HT1080 (cell line): Measurements from ENCODE around the gene OSGIN1. TPM values are rescaled to one million over a fixed set of nuclear protein-coding genes. Genes with fewer than 3 reads are reported as not detected.

Experiments used
- DNase-seq: peaks from one replicate; pipeline ENCODE4 v3.0.0-alpha.2; 2015; ENCODE audit warnings: low read depth
- polyA plus RNA-seq, 2 experiments: library from polyadenylated mRNA; depleted of rRNA; stranded (reverse); fragments of >200 nt; gene quantifications; 2 replicates each; pipeline ENCODE4 v1.2.3, GENCODE V29; 2015
- total RNA-seq: library from RNA; depleted of rRNA; stranded (reverse); fragments of >200 nt; shearing (Covaris generic); gene quantifications from 2 replicates; pipeline ENCODE4 v1.2.3, GENCODE V29; 2014; rRNA removed

OSGIN1 gene, protein sequence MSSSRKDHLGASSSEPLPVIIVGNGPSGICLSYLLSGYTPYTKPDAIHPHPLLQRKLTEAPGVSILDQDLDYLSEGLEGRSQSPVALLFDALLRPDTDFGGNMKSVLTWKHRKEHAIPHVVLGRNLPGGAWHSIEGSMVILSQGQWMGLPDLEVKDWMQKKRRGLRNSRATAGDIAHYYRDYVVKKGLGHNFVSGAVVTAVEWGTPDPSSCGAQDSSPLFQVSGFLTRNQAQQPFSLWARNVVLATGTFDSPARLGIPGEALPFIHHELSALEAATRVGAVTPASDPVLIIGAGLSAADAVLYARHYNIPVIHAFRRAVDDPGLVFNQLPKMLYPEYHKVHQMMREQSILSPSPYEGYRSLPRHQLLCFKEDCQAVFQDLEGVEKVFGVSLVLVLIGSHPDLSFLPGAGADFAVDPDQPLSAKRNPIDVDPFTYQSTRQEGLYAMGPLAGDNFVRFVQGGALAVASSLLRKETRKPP
- total RNA-seq, result 2.1 and 3.8 TPM in 2 replicates
- polyA plus RNA-seq (2015; cell fraction: cytosol; rRNA removed), result 4.3 and 5.7 TPM in 2 replicates
- polyA plus RNA-seq (2015; cell fraction: nucleus; rRNA removed), result 6.4 and 7.3 TPM in 2 replicates

DNA sequence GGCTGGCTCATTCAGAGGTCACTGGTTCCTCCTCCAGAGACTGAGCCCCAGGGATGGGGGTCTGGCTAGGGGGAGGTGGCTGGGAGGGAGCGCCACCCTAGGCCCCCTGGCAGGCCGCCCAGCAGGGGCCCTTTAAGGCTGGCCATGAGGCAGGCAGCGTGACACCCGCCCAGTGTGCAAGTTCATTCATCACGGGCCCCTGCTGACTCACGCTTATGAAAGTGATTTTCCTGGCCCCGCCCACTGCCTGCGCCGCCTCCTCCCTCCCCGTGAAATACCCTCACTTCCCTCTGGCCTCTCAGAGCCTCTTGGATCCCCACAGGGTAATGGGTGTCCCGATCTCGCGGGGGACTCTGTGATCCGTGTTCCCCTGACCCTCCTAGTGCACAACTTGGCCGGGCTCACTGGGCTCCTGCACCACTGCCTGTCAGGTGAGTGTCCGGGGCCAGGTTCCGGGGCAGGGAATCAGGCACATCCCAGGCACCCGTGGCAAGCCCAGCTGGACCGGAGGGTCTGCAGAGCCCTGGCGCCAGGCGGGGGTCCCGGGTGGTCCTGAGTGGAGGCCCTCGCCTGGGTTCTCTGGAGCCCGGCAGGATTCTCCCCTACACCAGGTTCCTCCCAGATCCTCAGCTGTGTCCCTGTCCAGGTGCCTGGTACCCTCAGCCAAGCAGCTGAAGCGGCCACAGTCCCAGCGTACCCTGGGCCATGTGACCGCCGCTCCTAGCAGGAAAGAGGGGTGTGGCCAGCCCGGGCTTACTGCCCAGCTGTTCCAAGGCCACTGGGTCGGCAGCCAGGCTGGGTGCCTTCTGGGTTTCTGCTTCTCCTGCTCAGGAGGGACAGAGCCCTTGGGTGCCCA lies at the start of gene OSGIN1:
Gene OSGIN1 (plus strand): TSS at position 301 of the 856 bp plus-strand sequence. CDS start 4,432 bp downstream, outside the sequence.
- DNase-seq, result peak; percentile 94

DNA sequence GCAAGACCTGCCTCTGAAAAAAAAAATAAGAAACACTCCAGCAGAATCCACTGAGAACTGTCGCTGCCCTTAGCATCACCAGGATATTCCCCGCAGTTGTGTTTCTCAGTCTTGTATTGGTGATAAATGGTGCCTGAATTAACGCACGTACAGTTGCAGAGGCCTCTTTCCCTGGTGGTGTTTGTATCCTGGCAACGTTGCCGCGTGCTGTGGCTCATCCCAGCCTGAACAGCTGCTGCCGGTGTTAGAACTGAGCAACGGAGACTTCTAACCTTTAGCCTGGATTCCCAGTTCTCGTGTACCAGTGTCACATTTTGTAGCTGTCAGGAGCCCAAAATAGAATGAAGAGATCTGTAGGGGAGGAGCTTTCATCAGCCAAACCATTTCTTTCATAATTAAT lies 49.3 kb upstream of the OSGIN1 start:
- DNase-seq, result no peak

DNA sequence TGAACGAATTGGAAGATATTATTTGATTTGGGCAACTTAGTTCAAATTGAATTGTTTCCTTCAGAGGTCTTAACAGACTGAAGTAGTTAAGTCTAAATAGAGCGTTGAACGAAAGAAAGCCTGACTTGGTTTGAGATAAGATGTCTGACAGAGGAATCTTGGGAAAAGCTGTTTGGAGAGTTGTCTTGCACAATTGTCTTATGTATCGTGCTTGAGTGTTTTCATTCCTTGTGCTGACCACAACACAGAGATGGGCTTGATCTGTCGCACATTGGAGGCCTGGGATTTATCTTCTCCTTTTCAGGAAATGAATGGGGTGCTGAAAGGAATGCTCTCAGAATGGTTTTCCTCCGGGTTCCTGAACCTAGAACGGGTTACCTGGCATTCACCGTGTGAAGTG lies 46.4 kb upstream of the OSGIN1 start:
- DNase-seq, result no peak

DNA sequence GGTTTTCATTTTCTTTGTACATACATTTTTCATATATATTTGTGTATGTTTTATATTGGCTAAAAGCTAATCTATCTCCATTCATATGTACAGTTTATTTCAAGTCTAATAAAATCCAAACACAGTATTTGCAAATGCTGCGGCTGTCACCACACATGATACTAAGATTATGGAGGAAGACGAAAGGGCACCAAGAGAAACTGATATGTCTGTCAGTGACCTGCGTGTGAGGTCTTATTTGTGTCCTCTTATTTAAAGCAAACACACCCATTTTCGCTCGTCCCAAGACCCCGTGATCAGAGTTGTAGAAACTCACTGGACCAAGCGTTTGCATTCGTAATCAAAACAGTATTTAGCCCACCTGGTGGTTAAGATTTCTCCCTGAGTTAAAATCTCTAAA lies 45.9 kb upstream of the OSGIN1 start:
- no peak for DNase-seq

DNA sequence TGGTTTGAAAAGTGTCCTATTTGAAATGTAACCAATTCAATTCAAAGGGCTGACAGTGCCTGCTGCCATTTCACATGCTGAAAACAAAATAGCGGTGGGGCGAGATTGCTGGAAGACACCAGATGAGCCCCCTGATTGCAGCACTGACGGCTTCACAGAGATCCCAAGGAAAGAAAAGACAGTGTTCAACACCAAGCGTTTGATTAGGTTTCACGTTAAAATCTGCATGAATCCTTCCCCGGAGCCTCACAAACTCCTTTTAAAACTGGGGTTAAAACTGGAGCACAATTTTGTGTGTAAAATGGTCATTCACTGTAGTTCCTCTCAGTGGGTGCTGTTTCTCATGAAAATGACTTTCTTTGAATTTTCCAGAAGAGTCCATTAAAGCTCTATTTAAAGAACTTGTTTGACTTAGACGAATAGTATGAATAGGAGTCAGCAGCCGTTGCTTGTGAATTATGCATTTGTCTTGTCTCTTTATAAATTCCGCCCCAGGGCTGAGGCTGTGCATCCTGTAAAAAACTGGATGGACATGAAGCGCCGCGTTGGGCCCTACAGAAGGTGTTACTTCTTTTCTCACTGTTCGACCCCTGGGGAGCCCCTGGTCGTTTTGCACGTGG lies 45.3 kb upstream of the OSGIN1 start:
- no peak for DNase-seq

DNA sequence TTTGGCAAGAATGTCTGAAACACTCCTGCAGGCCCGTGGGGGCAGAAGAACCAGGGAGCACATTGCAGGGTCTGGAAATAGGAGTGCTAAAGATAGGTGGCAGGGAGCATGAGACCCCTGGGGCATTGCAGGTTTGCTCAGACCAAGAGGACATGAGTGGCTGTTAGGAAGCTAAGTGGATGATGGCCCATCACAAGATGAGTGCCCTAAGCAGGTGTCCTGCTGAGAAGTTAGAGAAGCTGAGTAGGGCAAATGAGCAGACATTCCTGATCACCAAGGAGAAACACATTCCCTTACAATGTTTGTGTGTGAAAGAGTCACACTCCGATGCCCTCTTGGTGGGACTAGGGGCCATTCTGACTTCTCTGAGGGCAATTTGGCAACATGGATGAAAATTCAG lies 44.2 kb upstream of the OSGIN1 start:
- DNase-seq, result no peak

DNA sequence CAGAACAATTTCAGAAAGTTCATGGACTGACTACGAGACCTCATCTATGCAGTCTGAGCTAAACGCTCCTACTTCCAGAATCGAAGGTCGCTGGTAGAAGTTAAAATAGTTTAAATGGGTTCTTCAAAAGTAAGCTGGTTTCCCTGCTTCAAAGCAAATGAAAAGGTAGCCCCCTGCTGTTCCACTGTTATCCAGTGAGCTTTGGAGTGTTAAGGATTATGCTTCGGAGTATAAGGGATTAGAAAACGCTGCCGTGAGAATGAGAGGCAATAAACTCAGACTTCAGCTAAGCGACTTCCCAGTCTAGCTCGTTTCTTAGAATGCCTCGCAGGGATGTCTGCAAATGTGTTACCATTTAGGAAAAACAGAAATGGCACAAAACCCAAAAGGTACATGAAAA lies 41.8 kb upstream of the OSGIN1 start:
- no peak for DNase-seq

DNA sequence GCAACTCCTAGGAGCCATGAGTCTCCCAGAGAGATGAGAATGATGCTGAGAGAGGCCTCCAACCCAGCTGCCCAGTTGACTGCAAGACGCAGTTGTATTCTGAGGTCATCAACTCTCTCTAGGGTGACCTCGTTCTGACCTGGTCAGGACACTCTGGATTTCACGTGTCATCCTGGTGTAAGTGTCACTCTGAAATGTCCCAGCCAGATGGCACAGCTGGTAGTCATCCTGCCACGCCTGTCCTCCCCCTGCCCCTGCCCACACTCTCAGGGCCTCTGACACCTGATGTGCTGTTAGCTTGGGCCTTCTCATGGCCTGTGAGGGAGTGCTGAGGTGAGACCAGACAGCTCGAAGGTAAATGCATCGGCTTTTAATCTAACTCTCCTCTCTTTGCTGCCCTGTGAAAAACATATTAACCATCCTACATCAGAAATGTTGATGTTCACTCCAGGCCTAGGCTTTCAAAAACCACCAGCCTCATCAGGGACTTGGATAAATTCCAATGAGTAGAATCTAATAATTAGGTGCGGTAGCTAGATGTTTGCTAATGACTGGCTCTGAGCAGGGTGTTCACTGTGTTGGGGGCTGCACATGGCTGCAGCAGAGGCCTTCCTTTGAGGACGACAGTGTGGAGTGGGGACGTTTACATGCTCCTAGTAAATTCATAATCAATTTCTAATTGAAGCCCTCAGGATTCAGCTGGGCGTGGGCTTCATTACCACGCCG lies 40.4 kb upstream of the OSGIN1 start:
- DNase-seq, result no peak

DNA sequence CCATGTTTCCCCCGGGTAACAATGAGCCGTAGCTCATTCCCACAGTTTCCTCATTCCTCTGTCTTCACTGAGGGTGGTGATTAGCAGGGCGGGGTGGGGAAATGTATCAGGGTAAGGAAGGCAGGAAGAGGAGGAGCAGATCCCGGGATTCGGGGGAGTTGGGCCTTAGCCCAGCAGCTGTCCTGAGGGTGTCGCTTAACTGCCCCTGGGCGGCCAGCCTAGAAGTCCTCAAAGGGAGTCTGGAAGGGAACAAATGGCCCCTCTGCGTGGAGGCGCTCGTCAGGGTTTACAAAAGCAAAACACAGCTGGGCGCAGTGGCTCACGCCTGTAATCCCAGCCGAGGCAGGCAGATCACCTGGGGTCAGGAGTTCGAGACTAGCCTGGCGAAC lies 39.8 kb upstream of the OSGIN1 start:
- no peak for DNase-seq

DNA sequence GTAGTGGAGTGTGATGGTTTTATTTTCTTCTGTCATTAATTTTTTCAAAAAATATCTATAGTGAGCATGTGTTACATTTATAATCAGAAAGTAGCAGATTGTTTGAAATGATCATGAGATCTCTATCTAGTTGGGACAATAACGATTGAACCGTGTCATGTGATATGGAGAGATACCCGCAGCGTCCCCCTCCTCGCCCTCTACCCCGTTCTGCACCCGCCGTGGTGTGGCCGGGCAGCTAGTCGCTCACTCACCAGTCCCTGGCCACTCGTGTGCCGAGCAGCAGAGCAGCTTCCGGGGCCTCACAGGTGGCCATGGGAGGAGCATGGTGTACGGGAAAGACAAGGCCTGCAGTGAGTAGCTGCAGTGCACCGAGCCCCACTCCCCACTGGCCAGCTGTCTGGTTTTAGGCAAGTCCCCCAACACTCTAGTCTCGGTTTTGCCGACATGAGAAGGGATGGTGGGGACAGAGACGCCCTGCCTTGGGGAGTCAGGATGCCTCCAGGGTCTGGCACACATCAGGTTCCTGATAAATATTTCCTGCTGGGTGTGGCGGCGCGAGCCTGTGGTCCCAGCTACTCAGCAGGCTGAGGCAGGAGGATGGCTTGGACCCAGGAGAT lies 38.8 kb upstream of the OSGIN1 start:
- DNase-seq, result no peak

DNA sequence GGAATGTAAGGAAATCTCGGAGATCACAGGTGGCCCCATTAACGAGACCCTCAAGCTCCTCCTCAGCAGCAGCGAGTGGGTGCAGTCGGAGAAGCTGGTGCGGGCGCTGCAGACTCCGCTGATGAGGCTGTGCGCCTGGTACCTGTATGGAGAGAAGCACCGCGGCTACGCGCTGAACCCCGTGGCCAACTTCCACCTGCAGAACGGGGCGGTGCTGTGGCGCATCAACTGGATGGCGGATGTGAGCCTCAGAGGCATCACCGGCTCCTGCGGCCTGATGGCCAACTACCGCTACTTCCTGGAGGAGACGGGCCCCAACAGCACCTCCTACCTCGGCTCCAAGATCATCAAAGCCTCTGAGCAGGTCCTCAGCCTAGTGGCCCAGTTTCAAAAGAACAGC lies 38.0 kb upstream of the OSGIN1 start:
- no peak for DNase-seq

DNA sequence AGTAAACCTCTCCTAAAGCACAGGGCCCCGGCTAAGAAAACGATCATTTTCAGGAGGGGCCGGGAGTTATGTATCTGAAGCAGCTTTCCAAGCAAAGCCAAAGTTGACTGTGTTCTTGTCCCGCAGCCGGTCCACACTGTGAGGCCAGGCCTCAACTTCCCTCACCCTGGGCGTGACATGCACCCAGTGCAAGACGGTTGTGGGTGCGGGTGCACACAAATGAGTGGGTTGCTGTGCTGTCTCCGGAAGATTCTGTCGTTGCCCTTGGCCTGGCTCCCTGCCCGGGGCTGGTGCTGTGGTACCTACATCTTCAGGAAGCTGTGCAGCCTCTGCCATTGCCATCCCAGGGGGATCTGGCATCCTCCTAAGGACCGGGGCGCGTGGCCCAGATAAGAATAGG lies 37.5 kb upstream of the OSGIN1 start:
- DNase-seq, result no peak

DNA sequence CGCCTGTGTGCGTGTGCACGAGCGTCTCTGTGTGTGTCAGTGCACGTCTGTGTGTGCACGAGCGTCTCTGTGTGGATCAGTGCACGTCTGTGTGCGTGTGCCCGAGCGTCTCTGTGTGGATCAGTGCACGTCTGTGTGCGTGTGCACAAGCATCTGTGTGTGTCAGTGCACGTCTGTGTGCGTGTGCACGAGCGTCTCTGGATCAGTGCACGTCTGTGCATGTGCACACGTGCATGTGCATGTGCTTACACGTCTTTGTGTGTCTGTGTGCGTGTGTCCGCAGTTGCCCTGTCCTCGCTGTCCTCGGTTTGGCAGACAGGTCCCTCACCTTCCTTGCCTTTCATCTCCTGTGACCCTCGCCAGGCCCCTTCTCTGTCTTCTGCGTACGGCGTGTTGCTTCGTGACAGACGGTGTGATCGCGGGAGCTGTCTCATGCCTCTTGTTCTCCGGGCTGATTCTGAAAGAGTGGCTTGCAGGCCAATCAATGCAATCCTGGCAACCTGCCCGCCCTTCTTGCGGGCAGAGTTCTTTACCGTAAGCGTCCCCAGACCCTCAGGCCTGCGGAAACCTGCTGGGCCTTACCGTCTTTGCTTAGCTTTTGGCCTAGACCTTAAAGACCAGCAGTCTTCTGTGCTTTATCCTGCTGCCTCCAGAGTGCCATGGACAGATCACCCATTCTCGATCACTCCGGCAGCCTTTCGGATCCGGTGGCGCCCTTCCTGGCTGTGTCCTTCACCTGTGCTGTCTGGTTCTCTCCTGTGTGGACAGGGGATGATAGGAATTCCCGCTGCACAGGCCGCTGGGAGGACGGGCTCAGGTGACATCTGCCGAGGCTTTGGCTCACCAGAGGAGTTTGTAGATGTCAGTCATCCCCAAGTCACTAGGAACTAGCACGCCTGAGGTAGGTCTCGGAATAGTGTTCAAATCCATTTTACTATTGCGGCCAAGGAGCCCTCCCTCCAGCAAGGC lies 35.6 kb upstream of the OSGIN1 start:
- no peak for DNase-seq

DNA sequence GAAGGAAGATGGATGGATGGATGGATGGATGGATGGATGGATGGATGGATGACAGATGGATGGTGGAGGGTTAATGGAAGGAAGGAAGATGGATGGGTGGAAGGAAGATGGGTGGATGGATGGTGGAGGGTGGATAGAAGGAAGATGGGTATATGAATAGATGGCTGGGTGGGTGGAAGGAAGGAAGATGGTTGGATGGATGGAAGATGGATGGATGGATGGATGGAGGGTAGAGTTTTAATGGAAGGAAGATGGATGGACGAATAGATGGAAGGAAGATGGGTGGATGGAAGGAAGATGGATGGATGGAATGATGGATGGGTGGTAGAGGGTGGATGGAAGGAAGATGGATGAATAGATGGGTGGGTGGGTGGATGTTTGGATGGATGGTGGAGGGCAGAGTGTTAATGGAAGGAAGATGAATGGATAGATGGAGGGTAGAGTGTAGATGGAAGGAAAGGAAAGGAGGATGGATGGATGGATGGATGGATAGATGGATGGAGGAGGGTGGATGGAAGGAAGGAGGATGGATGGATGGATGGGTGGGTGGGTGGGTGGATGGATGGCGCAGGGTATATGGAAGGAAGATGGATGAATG lies 32.0 kb upstream of the OSGIN1 start:
- no peak for DNase-seq

DNA sequence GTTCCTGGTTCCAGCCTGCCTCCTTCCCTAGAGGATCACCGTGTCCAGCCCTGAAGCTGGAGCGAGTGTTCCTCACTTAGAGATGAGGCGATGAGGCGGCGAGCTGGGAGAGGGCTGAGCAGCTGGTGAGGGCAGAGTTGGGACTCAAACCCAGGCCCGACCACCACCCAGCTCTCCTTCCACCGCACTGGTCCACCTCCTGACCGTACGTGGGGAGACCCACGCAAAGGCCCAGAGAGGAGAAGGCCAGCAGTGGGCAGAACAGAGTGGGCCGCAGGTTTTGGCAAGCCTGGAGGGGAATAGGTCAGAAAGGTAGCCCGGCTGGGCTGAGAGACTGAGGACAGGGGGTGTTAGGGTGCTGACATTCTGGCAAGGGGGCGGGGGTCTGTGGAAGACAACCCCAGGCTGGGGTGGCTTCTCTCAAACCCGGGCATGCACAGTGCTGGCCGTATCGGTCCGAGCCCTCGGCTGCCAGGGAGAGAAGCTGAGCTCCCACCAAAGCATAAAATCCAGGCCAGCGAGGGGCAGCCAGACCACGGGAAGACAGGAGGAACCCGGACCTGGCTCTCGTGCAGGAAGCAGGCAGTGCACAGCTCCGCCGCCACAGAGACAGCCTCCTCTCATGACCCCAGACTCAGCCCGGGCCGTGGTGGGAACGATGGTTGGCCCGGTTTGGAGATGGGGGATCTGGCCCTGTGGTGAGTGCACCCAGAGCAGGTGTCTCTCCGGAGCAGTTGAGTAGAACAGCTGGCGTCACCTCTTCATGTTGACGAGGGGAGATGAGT lies 29.3 kb upstream of the OSGIN1 start:
- DNase-seq, result no peak

DNA sequence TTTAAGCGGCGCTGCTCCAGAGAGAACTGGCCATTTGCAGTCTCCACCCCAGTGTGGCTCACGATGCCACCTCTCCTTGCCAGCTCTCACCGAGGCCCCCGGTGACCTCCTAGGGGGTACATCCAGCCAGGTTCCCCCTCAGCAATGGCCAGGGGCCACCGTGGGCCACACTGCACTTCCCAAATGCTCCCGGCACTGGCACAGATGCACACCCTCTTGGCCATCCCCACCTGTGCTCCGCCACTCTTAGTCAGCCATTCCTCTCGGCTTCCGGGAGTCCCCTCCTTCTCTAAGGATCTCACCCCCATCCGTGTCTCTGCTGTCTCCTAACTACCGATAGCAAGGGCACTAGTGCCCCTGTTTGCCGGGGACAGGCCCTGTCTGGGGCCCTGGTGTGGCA lies 28.4 kb upstream of the OSGIN1 start:
- DNase-seq, result no peak

DNA sequence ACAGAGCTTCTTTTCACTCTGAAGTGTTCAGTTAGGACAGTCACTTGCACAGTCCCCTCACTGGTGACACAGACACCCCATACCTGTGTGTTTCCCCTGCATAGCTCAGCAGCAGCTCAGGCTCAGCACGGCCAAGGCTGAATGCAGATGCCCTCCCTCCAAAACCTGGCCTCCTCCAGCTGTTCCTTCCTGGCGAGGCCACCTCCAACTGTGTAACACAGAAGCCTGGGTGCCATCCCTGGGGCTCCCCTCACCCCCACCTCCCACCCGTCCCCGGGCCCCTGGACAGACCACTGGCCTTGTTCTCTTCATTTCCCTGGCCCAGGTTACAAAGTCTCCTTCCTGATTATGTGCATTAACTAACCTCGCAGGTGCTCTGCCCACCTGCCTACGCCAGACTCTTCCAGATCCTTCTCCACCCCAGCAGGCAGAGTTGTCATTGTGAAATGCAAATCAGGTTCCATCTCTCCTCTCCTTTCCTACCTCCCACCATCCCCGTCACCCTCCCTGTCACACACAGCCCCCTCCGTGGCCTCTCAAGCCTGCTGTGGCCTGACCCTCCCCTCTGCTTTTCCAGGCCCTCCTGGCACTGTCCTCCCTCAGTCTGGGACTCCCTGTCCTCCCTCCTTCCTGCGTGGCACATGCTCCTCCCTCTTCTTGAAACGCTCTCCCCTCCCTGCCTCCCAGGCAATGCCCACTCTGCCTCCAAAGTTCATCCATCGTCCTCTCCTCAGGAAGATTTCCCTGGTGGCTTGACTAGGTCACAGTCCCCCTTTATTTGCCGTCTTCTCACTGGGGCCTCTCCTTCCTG lies 27.7 kb upstream of the OSGIN1 start:
- DNase-seq, result no peak
